Transverse colon (tissue), 4 donors: ENCODE measurements around the gene STARD4.

Source experiments
- CTCF ChIP-seq, 5 experiments: fragments of 200-600 bp in 3 of 5; fragments of 450-650 bp in 2 of 5; sonication (generic) in 3 of 5; IDR thresholded peaks; 1 replicate in 2 of 5; 2 replicates in 3 of 5; pipeline ENCODE4 v1.5.1; 2016 to 2017; ENCODE audit warnings: antibody characterized with exemption in 5 of 5, inconsistent platforms in 3 of 5, mild to moderate bottlenecking in 2 of 5, moderate library complexity in 1 of 5
- EP300 ChIP-seq: sonication (generic); formaldehyde crosslinking; IDR thresholded peaks from one replicate; pipeline ENCODE4 v1.6.1; 2017; ENCODE audit warnings: antibody characterized with exemption, low read depth
- POLR2AphosphoS5 ChIP-seq, 3 donors: sonication (generic); formaldehyde crosslinking; IDR thresholded peaks; one replicate each; pipeline ENCODE4 v1.6.1; 2016; ENCODE audit warnings: antibody characterized with exemption in 3 of 3

GRCh38 chr5:111551569-111552275, 39.4 kb upstream of the STARD4 start:
- TF ChIP-seq EP300: no peak
- no peak for TF ChIP-seq CTCF (IDR thresholded peaks at IDR 0.05)
- no peak for TF ChIP-seq POLR2AphosphoS5 (IDR thresholded peaks at IDR 0.05)
